ENCODE results near the gene TEX13D.

The TEX13D gene

DNA sequence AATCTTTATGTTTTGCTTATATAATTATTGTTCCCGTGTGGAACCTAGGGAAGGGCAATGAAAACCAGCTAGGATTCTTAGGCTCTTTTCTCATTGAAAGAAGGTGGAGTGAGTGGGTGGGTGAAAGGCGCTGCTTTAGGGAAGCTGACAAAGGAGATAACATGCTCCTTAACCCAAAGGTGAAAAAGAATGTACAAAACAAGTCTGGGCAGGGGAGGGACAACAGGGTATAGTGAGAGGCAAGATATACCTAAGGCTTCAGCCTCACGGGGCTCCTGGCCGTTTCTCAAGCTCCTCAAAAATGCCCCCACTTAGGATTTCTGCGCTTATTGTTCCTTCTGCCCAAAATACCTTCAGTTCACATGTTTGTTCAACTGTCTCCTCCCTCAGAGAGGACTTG is 15.7 kb downstream of the TEX13D start:
- TF ChIP-seq ELF4 (IDR thresholded peaks at IDR 0.05) (no peak), FOXM1 (IDR thresholded peaks at IDR 0.05; ENCODE audit: borderline replicate concordance) (no peak), LEF1 (IDR thresholded peaks at IDR 0.05; ENCODE audit: borderline replicate concordance) (no peak), BHLHE40 (IDR thresholded peaks at IDR 0.05; ENCODE audit: borderline replicate concordance) (no peak), FOXK2 (IDR thresholded peaks at IDR 0.05) (no peak), ZNF384 (IDR thresholded peaks at IDR 0.05) (no peak), L3MBTL2 (conservative IDR thresholded peaks at IDR 0.05) (no peak), HDGF (IDR thresholded peaks at IDR 0.05; ENCODE audit: borderline replicate concordance) (no peak), NFRKB (IDR thresholded peaks at IDR 0.05) (no peak), CTBP1 (IDR thresholded peaks at IDR 0.05; ENCODE audit: borderline replicate concordance) (no peak), SP1 (IDR thresholded peaks at IDR 0.05) (no peak), TARDBP (IDR thresholded peaks at IDR 0.05) (no peak), ARNT (IDR thresholded peaks at IDR 0.05) (no peak), FOXA1 (IDR thresholded peaks at IDR 0.05) (no peak), SUZ12 (IDR thresholded peaks at IDR 0.05) (no peak)
- TF ChIP-seq, protein P1, sequence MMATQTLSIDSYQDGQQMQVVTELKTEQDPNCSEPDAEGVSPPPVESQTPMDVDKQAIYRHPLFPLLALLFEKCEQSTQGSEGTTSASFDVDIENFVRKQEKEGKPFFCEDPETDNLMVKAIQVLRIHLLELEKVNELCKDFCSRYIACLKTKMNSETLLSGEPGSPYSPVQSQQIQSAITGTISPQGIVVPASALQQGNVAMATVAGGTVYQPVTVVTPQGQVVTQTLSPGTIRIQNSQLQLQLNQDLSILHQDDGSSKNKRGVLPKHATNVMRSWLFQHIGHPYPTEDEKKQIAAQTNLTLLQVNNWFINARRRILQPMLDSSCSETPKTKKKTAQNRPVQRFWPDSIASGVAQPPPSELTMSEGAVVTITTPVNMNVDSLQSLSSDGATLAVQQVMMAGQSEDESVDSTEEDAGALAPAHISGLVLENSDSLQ (IDR thresholded peaks at IDR 0.05) = no peak
- ChIA-PET POLR2A (no interaction called here), CTCF (interaction anchor here (0.6 kb wide), 1 partner anchor 11 kb away, joined by 3 read pairs; no protein-coding TSS in a partner anchor)
- no peak for DNase-seq (ENCODE audit: extremely low spot score)

DNA sequence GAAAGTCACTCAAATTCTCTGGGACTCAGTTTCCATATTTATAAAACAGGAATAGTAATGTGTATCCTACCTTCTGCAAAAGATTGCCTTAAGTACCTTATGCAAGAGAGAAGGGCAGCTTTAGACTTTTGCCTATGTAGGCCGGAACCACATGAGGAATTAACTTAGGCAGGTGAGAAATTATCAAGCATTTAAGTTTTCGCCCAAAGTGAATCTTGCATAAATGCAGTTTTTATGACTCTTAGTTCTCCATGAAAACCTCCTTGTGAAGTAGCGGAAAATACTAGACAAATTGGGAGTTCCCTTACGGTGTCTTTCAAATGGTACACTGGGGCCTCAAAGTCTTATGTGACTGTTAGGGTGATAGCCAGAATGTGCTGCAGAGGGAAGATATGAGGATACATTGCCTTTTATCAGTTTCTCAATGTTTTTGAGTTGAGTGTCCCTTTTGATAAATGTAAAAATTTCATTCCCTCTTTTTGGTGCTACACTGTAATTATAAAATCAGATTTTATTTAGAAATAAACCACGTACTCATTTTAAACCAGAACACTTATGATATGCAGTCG is 16.5 kb downstream of the TEX13D start:
- POLR2A ChIA-PET = no interaction called here
- DNase-seq (ENCODE audit: extremely low spot score) = no peak
- TF ChIP-seq SP1 (IDR thresholded peaks at IDR 0.05) = no peak
- TF ChIP-seq NFRKB (IDR thresholded peaks at IDR 0.05) = no peak
- no peak for TF ChIP-seq FOXK2 (IDR thresholded peaks at IDR 0.05)
- TF ChIP-seq ELF4 (IDR thresholded peaks at IDR 0.05) = no peak
- TF ChIP-seq L3MBTL2 (conservative IDR thresholded peaks at IDR 0.05) = no peak
- TF ChIP-seq BHLHE40 (IDR thresholded peaks at IDR 0.05; ENCODE audit: borderline replicate concordance) = no peak
- CTCF ChIA-PET = no interaction called here

DNA sequence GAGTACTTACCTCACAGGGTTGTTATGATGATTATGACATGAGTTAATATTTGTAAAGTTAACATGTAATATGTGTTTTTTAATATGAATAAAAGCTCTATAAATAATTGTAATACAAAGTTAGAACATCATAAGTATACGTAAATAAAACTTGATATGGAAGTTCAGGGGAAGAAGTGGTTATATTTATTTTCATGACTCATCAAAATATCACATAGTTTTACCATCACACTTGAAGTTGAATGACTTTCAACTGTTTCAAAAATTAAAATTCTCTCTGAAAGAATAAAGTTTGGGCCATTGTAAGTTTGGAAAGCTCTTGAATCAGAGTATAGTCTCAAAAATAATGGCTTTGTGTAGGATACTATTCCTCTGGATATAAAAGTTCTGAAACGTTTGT is 22.2 kb downstream of the TEX13D start:
- ChIA-PET CTCF (interaction anchor here (0.6 kb wide), 1 partner anchor 177 kb away, joined by 3 read pairs; no protein-coding TSS in a partner anchor), POLR2A (no interaction called here)
- no peak for TF ChIP-seq FOXK2 (IDR thresholded peaks at IDR 0.05)
- no peak for TF ChIP-seq NFRKB (IDR thresholded peaks at IDR 0.05)
- TF ChIP-seq L3MBTL2 (conservative IDR thresholded peaks at IDR 0.05) = no peak
- no peak for TF ChIP-seq ELF4 (IDR thresholded peaks at IDR 0.05)
- no peak for TF ChIP-seq SUZ12 (IDR thresholded peaks at IDR 0.05)
- TF ChIP-seq FOXA1 (IDR thresholded peaks at IDR 0.05) = no peak
- no peak for DNase-seq (ENCODE audit: extremely low spot score)

DNA sequence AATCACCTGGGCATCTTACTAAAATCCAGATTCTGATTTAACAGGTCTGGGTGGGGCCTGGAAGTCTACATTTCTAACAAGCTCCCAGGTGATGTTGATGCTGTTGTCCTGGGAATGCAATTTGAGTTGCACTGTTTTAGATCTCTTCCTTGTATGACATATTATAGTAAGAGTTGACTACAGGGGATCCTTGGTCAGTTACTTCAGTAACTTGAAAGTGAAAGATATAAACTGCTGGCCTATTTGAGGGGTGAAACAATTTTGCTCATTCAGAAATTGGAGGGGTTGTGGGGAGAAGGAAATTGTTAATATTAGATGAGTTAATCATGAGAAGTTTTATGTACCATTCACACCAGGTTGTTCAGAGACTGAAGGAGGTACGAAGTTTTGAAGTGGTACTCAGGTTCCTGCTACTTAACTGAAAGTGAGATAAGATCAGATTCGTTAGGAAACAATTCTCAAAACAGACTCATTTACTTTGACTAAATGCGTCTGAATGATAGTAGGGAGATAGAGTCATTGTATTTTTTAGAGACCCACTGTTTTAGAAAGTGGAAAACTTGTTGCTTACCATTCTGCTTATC is 26.4 kb downstream of the TEX13D start:
- ChIA-PET POLR2A (no interaction called here), CTCF (interaction anchor here (0.7 kb wide), 1 partner anchor 11 kb away, joined by 3 read pairs; no protein-coding TSS in a partner anchor)
- TF ChIP-seq TARDBP (IDR thresholded peaks at IDR 0.05) = no peak
- TF ChIP-seq BHLHE40 (IDR thresholded peaks at IDR 0.05; ENCODE audit: borderline replicate concordance) = no peak
- no peak for TF ChIP-seq FOXA1 (IDR thresholded peaks at IDR 0.05)
- TF ChIP-seq LEF1 (IDR thresholded peaks at IDR 0.05; ENCODE audit: borderline replicate concordance) = no peak
- DNase-seq (ENCODE audit: extremely low spot score) = no peak

DNA sequence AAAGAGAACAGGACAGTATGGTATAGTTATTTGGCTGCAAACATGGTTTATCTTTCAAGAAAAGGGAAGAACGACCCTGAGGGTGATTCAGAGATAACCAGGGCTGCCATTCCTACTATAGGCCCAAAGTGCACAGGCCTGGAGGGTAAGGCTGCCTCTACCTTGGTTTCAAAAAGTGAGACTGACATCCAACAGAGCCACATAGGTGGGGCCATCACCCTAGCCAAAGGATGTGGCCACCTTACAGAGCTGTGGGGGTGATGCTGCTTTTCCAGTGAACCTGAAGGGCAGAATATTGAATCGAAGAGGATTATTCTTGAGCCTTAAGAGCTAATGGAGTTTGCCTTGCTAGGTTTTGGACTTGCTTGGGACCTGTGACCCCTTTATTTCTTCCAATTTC is 29.6 kb downstream of the TEX13D start:
- ChIA-PET POLR2A (no interaction called here), CTCF (no interaction called here)
- DNase-seq (ENCODE audit: extremely low spot score) = no peak
- TF ChIP-seq FOXA1 (IDR thresholded peaks at IDR 0.05) (no peak), NFRKB (IDR thresholded peaks at IDR 0.05) (no peak), FOXM1 (IDR thresholded peaks at IDR 0.05; ENCODE audit: borderline replicate concordance) (no peak), FOXK2 (IDR thresholded peaks at IDR 0.05) (no peak), TARDBP (IDR thresholded peaks at IDR 0.05) (no peak), ELF4 (IDR thresholded peaks at IDR 0.05) (no peak), ZNF384 (IDR thresholded peaks at IDR 0.05) (no peak), HDGF (IDR thresholded peaks at IDR 0.05; ENCODE audit: borderline replicate concordance) (no peak), BHLHE40 (IDR thresholded peaks at IDR 0.05; ENCODE audit: borderline replicate concordance) (no peak), LEF1 (IDR thresholded peaks at IDR 0.05; ENCODE audit: borderline replicate concordance) (no peak)
- TF ChIP-seq, protein P1 (IDR thresholded peaks at IDR 0.05) = no peak

DNA sequence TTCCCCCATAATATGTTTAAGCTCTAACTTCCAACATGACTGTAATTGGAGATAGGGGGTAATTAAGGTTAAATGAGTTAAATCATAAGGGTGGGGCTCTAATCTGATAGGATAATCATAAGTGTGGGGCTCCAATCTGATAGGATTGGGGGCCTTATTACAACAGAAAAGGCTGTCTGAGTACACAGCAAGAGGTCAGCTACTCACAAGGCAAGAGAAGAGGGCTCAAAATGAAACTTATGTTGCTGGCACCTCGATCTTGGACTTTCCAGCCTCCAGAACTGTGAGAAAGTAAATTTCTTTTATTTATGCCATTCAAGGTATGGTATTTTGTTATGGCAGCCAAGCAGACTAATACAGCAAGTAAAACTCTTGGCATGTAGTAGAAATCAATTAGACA is 30.3 kb downstream of the TEX13D start:
- ChIA-PET CTCF (no interaction called here), POLR2A (no interaction called here)
- TF ChIP-seq NFRKB (IDR thresholded peaks at IDR 0.05) (no peak), SUZ12 (IDR thresholded peaks at IDR 0.05) (no peak), ELF4 (IDR thresholded peaks at IDR 0.05) (no peak), TARDBP (IDR thresholded peaks at IDR 0.05) (no peak), FOXM1 (IDR thresholded peaks at IDR 0.05; ENCODE audit: borderline replicate concordance) (no peak)
- no peak for DNase-seq (ENCODE audit: extremely low spot score)

DNA sequence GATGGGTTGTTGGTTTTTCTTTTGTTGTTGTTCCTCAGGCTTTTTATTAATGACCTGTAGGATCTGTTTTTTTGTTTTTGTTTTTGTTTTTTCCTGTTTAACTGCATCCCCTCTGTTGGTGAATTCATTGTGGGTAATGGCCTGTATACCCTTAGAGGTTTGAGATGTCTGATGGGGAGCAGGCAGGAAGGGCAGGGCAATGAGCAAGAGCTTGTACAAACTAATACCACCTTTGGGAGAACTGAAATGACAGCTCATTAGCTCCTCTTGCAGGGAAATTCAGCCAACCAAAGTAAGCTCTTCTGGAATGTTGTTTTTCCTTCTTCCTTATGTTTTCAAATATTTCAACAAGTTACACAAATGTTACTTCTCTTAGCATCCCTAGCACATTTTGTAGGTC is 37.3 kb downstream of the TEX13D start:
- TF ChIP-seq ARNT (IDR thresholded peaks at IDR 0.05) = no peak
- no peak for TF ChIP-seq ZNF384 (IDR thresholded peaks at IDR 0.05)
- no peak for TF ChIP-seq BHLHE40 (IDR thresholded peaks at IDR 0.05; ENCODE audit: borderline replicate concordance)
- TF ChIP-seq SP1 (IDR thresholded peaks at IDR 0.05) = no peak
- TF ChIP-seq CTBP1 (IDR thresholded peaks at IDR 0.05; ENCODE audit: borderline replicate concordance) = no peak
- no peak for TF ChIP-seq L3MBTL2 (conservative IDR thresholded peaks at IDR 0.05)
- no peak for TF ChIP-seq HDGF (IDR thresholded peaks at IDR 0.05; ENCODE audit: borderline replicate concordance)
- TF ChIP-seq SUZ12 (IDR thresholded peaks at IDR 0.05) = no peak
- TF ChIP-seq ELF4 (IDR thresholded peaks at IDR 0.05) = no peak
- TF ChIP-seq FOXA1 (IDR thresholded peaks at IDR 0.05) = no peak
- no peak for TF ChIP-seq FOXM1 (IDR thresholded peaks at IDR 0.05; ENCODE audit: borderline replicate concordance)
- TF ChIP-seq LEF1 (IDR thresholded peaks at IDR 0.05; ENCODE audit: borderline replicate concordance) = no peak
- TF ChIP-seq NFRKB (IDR thresholded peaks at IDR 0.05) = no peak
- no peak for TF ChIP-seq TARDBP (IDR thresholded peaks at IDR 0.05)
- no peak for TF ChIP-seq FOXK2 (IDR thresholded peaks at IDR 0.05)
- TF ChIP-seq, protein P1 (IDR thresholded peaks at IDR 0.05) = no peak
- ChIA-PET CTCF (interaction anchor here (0.6 kb wide), 1 partner anchor 1747 kb away, joined by 3 read pairs; no protein-coding TSS in a partner anchor), POLR2A (no interaction called here)
- no peak for DNase-seq (ENCODE audit: extremely low spot score)

Measured in HEK293T (cell line).